Activated CD8-positive, alpha-beta memory T cell treated with anti-CD3 and anti-CD28 coated beads for 4 hours (primary cell): ENCODE data around the gene EHD1.

Experiments used
- DNase-seq, 2 donors: peaks; one replicate each; pipeline ENCODE4 v3.0.0-alpha.2; 2020; ENCODE audit warnings: low read depth in 2 of 2

Gene EHD1

GRCh38 chr11:64890522-64890939 lies 12.1 kb upstream of the EHD1 start:
- DNase-seq = no peak

GRCh38 chr11:64888729-64889511 lies 10.5 kb upstream of the EHD1 start:
- DNase-seq = no peak

GRCh38 chr11:64888406-64888728 lies 9.9 kb upstream of the EHD1 start:
- DNase-seq = no peak

- DNase-seq = peak; percentile 63 to 74
Observed at GRCh38 chr11:64887757-64888405, 9.5 kb upstream of the EHD1 start.

GRCh38 chr11:64887234-64887756 lies 8.9 kb upstream of the EHD1 start:
- DNase-seq = no peak

GRCh38 chr11:64885367-64886286 lies 7.2 kb upstream of the EHD1 start:
- DNase-seq = no peak

GRCh38 chr11:64884019-64884418 lies 5.6 kb upstream of the EHD1 start:
- DNase-seq = no peak

GRCh38 chr11:64883575-64883974 lies 5.2 kb upstream of the EHD1 start:
- DNase-seq = no peak

- DNase-seq = no peak
Observed at GRCh38 chr11:64882243-64882642, 3.8 kb upstream of the EHD1 start.

- no peak for DNase-seq
Observed at GRCh38 chr11:64881476-64881875, 3.1 kb upstream of the EHD1 start.

GRCh38 chr11:64880240-64881001 lies 2.0 kb upstream of the EHD1 start:
- no peak for DNase-seq

GRCh38 chr11:64879244-64879900 lies 951 bp upstream of the EHD1 start:
- DNase-seq = no peak

- no peak for DNase-seq
Observed at GRCh38 chr11:64878223-64878493, 263 bp downstream of the EHD1 start.

- no peak for DNase-seq
Observed at GRCh38 chr11:64877390-64878222, 815 bp downstream of the EHD1 start.

GRCh38 chr11:64876835-64877341 lies 1.5 kb downstream of the EHD1 start:
- no peak for DNase-seq

- DNase-seq = no peak
Observed at GRCh38 chr11:64876229-64876750, 2.1 kb downstream of the EHD1 start.

GRCh38 chr11:64875369-64876228 lies 2.8 kb downstream of the EHD1 start:
- DNase-seq = no peak

GRCh38 chr11:64874308-64875240 lies 3.8 kb downstream of the EHD1 start:
- DNase-seq = no peak
